Hematopoietic multipotent progenitor cell treated with erythropoietin and hydrocortisone succinate and interleukin-3 and kit ligand, for 15 days (in vitro differentiated cells): ENCODE data around the gene TEN1.
A peak's percentile ranks its signal among the peaks of the same experiment; 100 is the strongest.

ENCODE experiments used
- DNase-seq: peaks from one replicate; pipeline ENCODE4 v3.0.0-alpha.2; 2015; ENCODE audit warnings: low spot score

Gene TEN1

GRCh38 chr17:76007131-76007849, 28.2 kb downstream of the TEN1 start:
- no peak for DNase-seq

DNA sequence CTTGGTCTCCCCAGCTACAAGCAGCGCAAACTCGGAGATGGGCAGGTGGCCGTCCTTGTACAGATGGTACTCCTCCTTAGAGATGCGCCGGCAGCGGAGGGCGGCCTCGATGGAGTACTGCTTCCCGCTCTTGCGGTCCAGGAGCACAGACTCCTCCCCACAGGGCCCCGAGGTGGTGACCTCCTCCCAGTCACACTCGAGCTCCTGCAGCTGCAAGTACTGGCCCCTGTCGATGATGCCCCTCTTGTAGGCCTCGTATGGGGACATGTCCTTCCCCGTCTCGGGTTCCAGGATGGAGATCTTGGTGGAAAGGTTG, 28.8 kb downstream of the TEN1 start:
- DNase-seq = no peak

- DNase-seq = no peak
Measured at GRCh38 chr17:76008208-76008607, 29.2 kb downstream of the TEN1 start.

GRCh38 chr17:76008630-76009425, 29.8 kb downstream of the TEN1 start:
- no peak for DNase-seq

DNA sequence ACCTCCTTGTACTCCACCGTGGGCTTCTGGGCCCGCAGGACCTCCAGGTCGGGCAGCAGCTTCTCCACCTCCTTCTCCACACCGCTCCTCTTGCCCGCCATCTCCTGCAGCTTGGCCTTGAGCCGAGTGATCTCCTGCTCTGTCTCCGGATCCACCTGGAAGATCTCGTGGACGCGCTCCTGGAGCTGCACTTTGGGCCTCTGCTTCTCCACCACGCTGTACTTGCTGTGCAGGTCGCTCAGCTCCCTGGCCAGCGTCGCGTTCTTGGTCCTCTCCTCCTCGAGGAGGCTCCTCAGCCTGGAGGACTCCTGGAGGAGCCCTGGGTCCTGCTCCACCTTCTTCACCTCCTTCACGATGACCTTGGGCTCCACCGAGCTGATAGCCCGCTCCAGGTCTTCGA, 30.4 kb downstream of the TEN1 start:
- no peak for DNase-seq

DNA sequence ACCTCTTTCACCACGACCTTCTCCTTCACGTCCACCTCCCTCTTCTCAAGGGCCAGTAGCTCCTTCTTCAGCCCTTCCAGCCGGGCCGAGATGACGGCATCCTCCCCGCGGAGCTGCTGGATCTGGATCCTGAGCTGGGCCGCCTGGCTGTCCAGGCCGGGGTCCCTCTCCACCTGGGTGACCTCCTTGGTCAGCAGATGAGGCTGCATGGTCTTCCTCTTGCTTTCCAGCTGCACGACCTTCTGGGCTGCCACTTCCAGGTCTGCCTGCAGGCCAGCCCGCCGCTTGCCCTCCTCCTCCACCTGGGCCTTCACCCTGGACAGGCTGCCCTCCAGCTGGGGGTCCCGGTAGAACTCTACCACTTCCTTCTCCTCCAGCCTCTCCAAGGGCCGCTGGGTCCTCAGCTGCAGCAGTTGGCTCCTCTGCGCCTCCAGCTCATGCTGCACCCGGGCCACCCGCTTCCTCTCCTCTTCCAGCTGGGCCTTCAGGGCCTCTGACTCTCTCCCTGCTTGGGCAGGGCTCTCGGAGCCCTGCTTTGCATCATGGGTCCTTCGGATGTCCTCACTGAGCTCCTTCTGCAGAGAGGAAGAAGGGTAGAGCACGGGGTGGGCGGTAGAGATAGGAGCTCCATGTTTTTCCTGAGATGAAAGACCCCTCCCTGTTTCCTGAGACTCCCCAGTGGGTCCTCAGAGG, 31.1 kb downstream of the TEN1 start:
- no peak for DNase-seq

- no peak for DNase-seq
Measured at GRCh38 chr17:76011951-76012350, 32.9 kb downstream of the TEN1 start.

- no peak for DNase-seq
Measured at GRCh38 chr17:76013377-76013932, 34.4 kb downstream of the TEN1 start.

- peak; percentile 84 for DNase-seq
Measured at GRCh38 chr17:76014100-76014924, 35.3 kb downstream of the TEN1 start.

DNA sequence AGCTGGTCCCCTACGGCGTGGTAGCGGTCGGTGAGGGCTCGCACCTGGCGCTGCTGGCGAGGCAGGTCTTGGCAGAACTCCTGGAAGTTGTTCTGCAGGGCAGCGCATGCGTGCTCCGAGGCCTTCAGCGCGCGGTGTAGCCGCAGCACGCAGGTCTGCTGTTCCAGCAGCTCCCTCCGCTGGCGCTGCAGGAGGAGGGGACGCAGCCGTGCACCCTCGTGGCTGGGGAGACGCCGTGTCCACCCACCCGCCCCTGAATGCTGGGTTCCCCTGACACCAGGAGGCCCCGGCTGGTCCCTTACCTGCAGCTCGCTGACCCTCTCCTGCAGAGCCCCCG, 35.9 kb downstream of the TEN1 start:
- no peak for DNase-seq

GRCh38 chr17:76017481-76018339, 38.7 kb downstream of the TEN1 start:
- no peak for DNase-seq

GRCh38 chr17:76018340-76018680, 39.3 kb downstream of the TEN1 start:
- no peak for DNase-seq

DNA sequence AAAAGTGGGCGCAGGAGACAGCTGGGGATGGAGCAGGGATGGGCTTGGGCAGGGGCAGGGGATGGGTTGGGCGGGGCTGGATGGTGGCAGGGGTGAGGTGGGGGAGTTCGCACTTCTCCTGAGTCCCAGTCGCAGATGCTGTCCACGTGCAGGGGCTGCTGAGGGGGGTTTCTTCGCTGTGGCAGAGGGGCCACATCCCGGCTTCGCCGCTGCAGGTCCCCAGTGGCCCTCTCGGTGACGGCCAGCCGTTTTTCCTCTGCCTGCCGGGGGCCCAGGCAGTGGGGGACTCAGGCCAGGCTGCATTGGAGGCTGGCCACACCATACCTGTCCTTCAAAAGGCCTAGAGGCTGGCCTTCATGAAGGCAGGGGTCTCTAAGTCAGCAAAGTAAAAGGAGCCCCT, 39.8 kb downstream of the TEN1 start:
- no peak for DNase-seq

- DNase-seq = no peak
Measured at GRCh38 chr17:76019833-76020467, 40.9 kb downstream of the TEN1 start.

GRCh38 chr17:76022285-76022684, 43.2 kb downstream of the TEN1 start:
- no peak for DNase-seq

- DNase-seq = no peak
Measured at GRCh38 chr17:76022973-76023899, 44.2 kb downstream of the TEN1 start.

- no peak for DNase-seq
Measured at GRCh38 chr17:76023900-76024237, 44.8 kb downstream of the TEN1 start.

GRCh38 chr17:76024353-76024752, 45.3 kb downstream of the TEN1 start:
- no peak for DNase-seq

GRCh38 chr17:76025294-76025693, 46.3 kb downstream of the TEN1 start:
- no peak for DNase-seq

DNA sequence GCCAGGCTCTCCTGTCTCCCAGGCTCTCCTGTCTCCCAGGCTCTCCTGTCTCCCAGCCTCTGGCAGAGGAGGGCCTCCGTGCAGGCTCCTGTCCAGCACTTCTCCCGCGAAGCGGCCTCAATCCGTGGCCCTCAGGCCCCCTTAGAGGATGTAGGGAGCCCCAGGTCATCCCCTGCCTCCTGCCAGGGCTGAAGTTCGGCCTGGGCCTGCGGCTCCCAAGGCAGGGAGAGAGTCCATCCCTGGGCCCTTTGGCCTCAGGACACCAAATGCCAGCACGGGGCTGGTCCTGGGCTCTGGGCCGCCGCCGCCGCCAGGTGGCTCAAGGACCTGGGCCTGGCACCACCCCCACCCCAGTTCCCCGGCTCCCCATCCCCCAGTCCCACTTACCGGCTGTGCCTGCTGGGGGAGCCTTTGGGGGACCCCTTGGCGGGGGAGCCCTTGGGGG, 47.7 kb downstream of the TEN1 start:
- no peak for DNase-seq
